ENCODE data around the gene NTN3.

Gene NTN3

GRCh38 chr16:2483939-2484897, 13.1 kb downstream of the NTN3 start:
- no peak overlapping the region for H2BK5ac ChIP-seq (ENCODE audit: low read depth, low read length, poor library complexity)
- no peaks in the 10 kb centered on the region for H3K36me3 ChIP-seq (ENCODE audit: control insufficient read depth in 1 of 2, insufficient read depth in 2 of 2, low read length in 2 of 2)
- no peak overlapping the region for H3K4me2 ChIP-seq (ENCODE audit: low read length)
- DNase-seq = no peak
- H3K14ac ChIP-seq (ENCODE audit: low read length) = no peak overlapping the region
- no peak overlapping the region for H3K27ac ChIP-seq (ENCODE audit: low read depth, low read length)
- no CpG with 5 or more reads among the region's 16 CpGs for WGBS (ENCODE audit: extremely low coverage, insufficient coverage, insufficient read length)
- H3K79me2 ChIP-seq (ENCODE audit: control insufficient read depth, insufficient read depth, low read length, poor library complexity) = no peaks in the 10 kb centered on the region
- H2BK12ac ChIP-seq (ENCODE audit: low read length) = no peak overlapping the region
- H3K27me3 ChIP-seq (ENCODE audit: insufficient read depth, low read length) = no peaks in the 10 kb centered on the region
- H2AK5ac ChIP-seq (ENCODE audit: low read length) = no peak overlapping the region
- H2AFZ ChIP-seq (ENCODE audit: insufficient read depth, low read length, poor library complexity) = no peak overlapping the region
- H4K12ac ChIP-seq (ENCODE audit: low read depth, low read length) = no peak overlapping the region
- H3K23ac ChIP-seq (ENCODE audit: low read length) = no peak overlapping the region
- peaks cover 4 to 5% of the 10 kb centered on the region in 2 experiments for H3K4me1 ChIP-seq (ENCODE audit: control insufficient read depth in 1 of 2, insufficient read depth in 2 of 2, low read length in 2 of 2)
- no peak overlapping the region for H3K4me3 ChIP-seq (ENCODE audit: low read depth, low read length)
- no peak overlapping the region for H3K4ac ChIP-seq (ENCODE audit: low read depth, low read length)
- H4K8ac ChIP-seq (ENCODE audit: low read depth, low read length) = no peak overlapping the region
- H2BK120ac ChIP-seq (ENCODE audit: insufficient read depth, low read length, poor library complexity) = no peak overlapping the region
- H4K91ac ChIP-seq (ENCODE audit: low read depth, low read length) = no peak overlapping the region
- H3K9ac ChIP-seq (ENCODE audit: low read length) = no peak overlapping the region
- H3K79me1 ChIP-seq (ENCODE audit: low read length) = no peaks in the 10 kb centered on the region
- H3K18ac ChIP-seq (ENCODE audit: low read length) = no peak overlapping the region
- H3K9me3 ChIP-seq (ENCODE audit: insufficient read depth, low read depth, low read length) = peaks cover 2% of the 10 kb centered on the region

DNA sequence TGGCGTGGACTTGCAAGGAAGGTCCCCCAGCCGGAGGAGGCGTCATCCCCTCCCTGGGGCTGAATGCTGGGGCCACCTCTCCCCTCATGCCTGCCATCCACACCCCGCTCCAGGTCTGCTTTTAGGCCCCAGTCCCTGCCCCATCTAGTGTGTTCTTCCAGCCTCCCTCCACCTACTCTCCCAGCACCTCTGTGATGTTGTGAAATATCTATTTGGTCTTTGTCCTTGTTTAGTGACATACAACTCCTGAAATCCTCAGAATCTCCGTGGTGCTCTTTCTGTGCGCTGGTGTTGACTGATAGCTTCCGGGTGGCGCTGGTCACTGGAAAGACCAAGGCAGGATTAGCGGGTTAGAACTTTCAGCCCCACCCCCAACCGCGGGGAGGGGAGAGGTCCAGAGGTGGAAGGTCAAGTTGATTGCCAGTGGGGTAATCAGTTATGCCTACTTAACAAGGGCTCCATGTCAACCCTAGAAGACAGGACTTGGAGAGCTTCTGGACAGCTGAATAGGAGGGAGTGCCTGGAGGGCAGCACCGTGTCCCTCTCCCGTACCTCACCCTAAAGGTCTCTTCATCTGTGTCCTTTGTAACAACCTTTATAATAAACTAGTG, 13.9 kb downstream of the NTN3 start:
- H4K8ac ChIP-seq (ENCODE audit: low read depth, low read length) = no peak overlapping the region
- no peak overlapping the region for H3K9ac ChIP-seq (ENCODE audit: low read length)
- no peak overlapping the region for H3K18ac ChIP-seq (ENCODE audit: low read length)
- no peak overlapping the region for H3K4ac ChIP-seq (ENCODE audit: low read depth, low read length)
- H3K14ac ChIP-seq (ENCODE audit: low read length) = no peak overlapping the region
- H3K27ac ChIP-seq (ENCODE audit: low read depth, low read length) = no peak overlapping the region
- no peak overlapping the region for H4K91ac ChIP-seq (ENCODE audit: low read depth, low read length)
- H2BK12ac ChIP-seq (ENCODE audit: low read length) = no peak overlapping the region
- H3K4me2 ChIP-seq (ENCODE audit: low read length) = no peak overlapping the region
- peaks cover 4 to 5% of the 10 kb centered on the region in 2 experiments for H3K4me1 ChIP-seq (ENCODE audit: control insufficient read depth in 1 of 2, insufficient read depth in 2 of 2, low read length in 2 of 2)
- no peak overlapping the region for H3K23ac ChIP-seq (ENCODE audit: low read length)
- no peaks in the 10 kb centered on the region for H3K36me3 ChIP-seq (ENCODE audit: control insufficient read depth in 1 of 2, insufficient read depth in 2 of 2, low read length in 2 of 2)
- no peak overlapping the region for H2BK120ac ChIP-seq (ENCODE audit: insufficient read depth, low read length, poor library complexity)
- no peak overlapping the region for H3K4me3 ChIP-seq (ENCODE audit: low read depth, low read length)
- H2AFZ ChIP-seq (ENCODE audit: insufficient read depth, low read length, poor library complexity) = no peak overlapping the region
- no peaks in the 10 kb centered on the region for H3K79me2 ChIP-seq (ENCODE audit: control insufficient read depth, insufficient read depth, low read length, poor library complexity)
- peaks cover 2% of the 10 kb centered on the region for H3K9me3 ChIP-seq (ENCODE audit: insufficient read depth, low read depth, low read length)
- no peak overlapping the region for H4K12ac ChIP-seq (ENCODE audit: low read depth, low read length)
- peak in 1 of 2 donors; percentile 62 for DNase-seq
- no peak overlapping the region for H2AK5ac ChIP-seq (ENCODE audit: low read length)
- no peaks in the 10 kb centered on the region for H3K79me1 ChIP-seq (ENCODE audit: low read length)
- no peaks in the 10 kb centered on the region for H3K27me3 ChIP-seq (ENCODE audit: insufficient read depth, low read length)
- no CpG with 5 or more reads among the region's 13 CpGs for WGBS (ENCODE audit: extremely low coverage, insufficient coverage, insufficient read length)
- no peak overlapping the region for H2BK5ac ChIP-seq (ENCODE audit: low read depth, low read length, poor library complexity)

- Histone ChIP-seq H3K27ac (ENCODE audit: low read depth, low read length) (no peak overlapping the region), H2AK5ac (ENCODE audit: low read length) (no peak overlapping the region), H2BK5ac (ENCODE audit: low read depth, low read length, poor library complexity) (no peak overlapping the region), H3K18ac (ENCODE audit: low read length) (no peak overlapping the region), H3K9ac (ENCODE audit: low read length) (no peak overlapping the region), H2BK12ac (ENCODE audit: low read length) (no peak overlapping the region), H3K4me1 (ENCODE audit: control insufficient read depth in 1 of 2, insufficient read depth in 2 of 2, low read length in 2 of 2) (peaks cover 4 to 5% of the 10 kb centered on the region in 2 experiments), H3K79me1 (ENCODE audit: low read length) (no peaks in the 10 kb centered on the region), H3K4me3 (ENCODE audit: low read depth, low read length) (no peak overlapping the region), H3K9me3 (ENCODE audit: insufficient read depth, low read depth, low read length) (peaks cover 2% of the 10 kb centered on the region), H4K91ac (ENCODE audit: low read depth, low read length) (no peak overlapping the region), H3K14ac (ENCODE audit: low read length) (no peak overlapping the region), H2BK120ac (ENCODE audit: insufficient read depth, low read length, poor library complexity) (no peak overlapping the region), H3K4me2 (ENCODE audit: low read length) (no peak overlapping the region), H3K79me2 (ENCODE audit: control insufficient read depth, insufficient read depth, low read length, poor library complexity) (no peaks in the 10 kb centered on the region), H3K36me3 (ENCODE audit: control insufficient read depth in 1 of 2, insufficient read depth in 2 of 2, low read length in 2 of 2) (no peaks in the 10 kb centered on the region), H3K23ac (ENCODE audit: low read length) (no peak overlapping the region), H3K4ac (ENCODE audit: low read depth, low read length) (no peak overlapping the region), H3K27me3 (ENCODE audit: insufficient read depth, low read length) (no peaks in the 10 kb centered on the region), H4K12ac (ENCODE audit: low read depth, low read length) (no peak overlapping the region), H2AFZ (ENCODE audit: insufficient read depth, low read length, poor library complexity) (no peak overlapping the region), H4K8ac (ENCODE audit: low read depth, low read length) (no peak overlapping the region)
- no CpG with 5 or more reads among the region's 33 CpGs for WGBS (ENCODE audit: extremely low coverage, insufficient coverage, insufficient read length)
- DNase-seq = no peak
Measured at GRCh38 chr16:2485811-2486507, 14.9 kb downstream of the NTN3 start.

GRCh38 chr16:2486645-2487516, 15.8 kb downstream of the NTN3 start:
- Histone ChIP-seq H2BK120ac (ENCODE audit: insufficient read depth, low read length, poor library complexity) (no peak overlapping the region), H3K27me3 (ENCODE audit: insufficient read depth, low read length) (no peaks in the 10 kb centered on the region), H3K23ac (ENCODE audit: low read length) (no peak overlapping the region), H4K91ac (ENCODE audit: low read depth, low read length) (no peak overlapping the region), H3K14ac (ENCODE audit: low read length) (no peak overlapping the region), H3K9ac (ENCODE audit: low read length) (no peak overlapping the region), H2BK5ac (ENCODE audit: low read depth, low read length, poor library complexity) (no peak overlapping the region), H3K4ac (ENCODE audit: low read depth, low read length) (no peak overlapping the region), H3K4me3 (ENCODE audit: low read depth, low read length) (no peak overlapping the region), H4K12ac (ENCODE audit: low read depth, low read length) (no peak overlapping the region), H3K4me2 (ENCODE audit: low read length) (no peak overlapping the region), H3K18ac (ENCODE audit: low read length) (no peak overlapping the region), H3K9me3 (ENCODE audit: insufficient read depth, low read depth, low read length) (peaks cover 2% of the 10 kb centered on the region), H3K4me1 (ENCODE audit: control insufficient read depth in 1 of 2, insufficient read depth in 2 of 2, low read length in 2 of 2) (peaks cover 4 to 5% of the 10 kb centered on the region in 2 experiments), H3K79me1 (ENCODE audit: low read length) (no peaks in the 10 kb centered on the region), H2AK5ac (ENCODE audit: low read length) (no peak overlapping the region), H4K8ac (ENCODE audit: low read depth, low read length) (no peak overlapping the region), H3K27ac (ENCODE audit: low read depth, low read length) (no peak overlapping the region), H2BK12ac (ENCODE audit: low read length) (no peak overlapping the region), H2AFZ (ENCODE audit: insufficient read depth, low read length, poor library complexity) (no peak overlapping the region), H3K79me2 (ENCODE audit: control insufficient read depth, insufficient read depth, low read length, poor library complexity) (no peaks in the 10 kb centered on the region), H3K36me3 (ENCODE audit: control insufficient read depth in 1 of 2, insufficient read depth in 2 of 2, low read length in 2 of 2) (no peaks in the 10 kb centered on the region)
- WGBS (ENCODE audit: extremely low coverage, insufficient coverage, insufficient read length) = no CpG with 5 or more reads among the region's 29 CpGs
- peak in 1 of 2 donors; percentile 54 for DNase-seq
